Caco-2 (cell line): ENCODE measurements around the gene CDKAL1. TPM values are rescaled to one million over a fixed set of nuclear protein-coding genes. Genes with fewer than 3 reads are reported as not detected.

Source experiments
- BruUV-seq: library from RNA; stranded (reverse); fragments of 400-500 nt; replicated peaks from 2 replicates; lab custom pipeline; 2021; lab: Mats Ljungman, UMichigan
- CTCF ChIA-PET: fragments of 300-600 bp; sonication (Branson Sonifier 250); formaldehyde crosslinking; loops from one replicate; lab custom pipeline; 2022; ENCODE audit warnings: antibody characterized with exemption; lab: Charles Lee
- POLR2A ChIA-PET: fragments of 300-600 bp; sonication (Branson Sonifier 250); formaldehyde crosslinking; loops from one replicate; lab custom pipeline; 2022; ENCODE audit warnings: antibody characterized with exemption; lab: Charles Lee
- DNase-seq, 2 experiments: peaks; one replicate each; pipeline versions ENCODE4 v3.0.0 to v3.0.0-alpha.2; 2020 to 2022
- H3K27me3 ChIP-seq: replicated peaks from 2 replicates; pipeline ENCODE4 v1.6.0; 2011; ENCODE audit warnings: low read length; ENCODE audit not compliant: control insufficient read depth, insufficient read depth
- H3K36me3 ChIP-seq: 2 replicates; pipeline ENCODE4 v1.5.1; 2011; ENCODE audit warnings: low read length; ENCODE audit not compliant: control insufficient read depth, insufficient read depth
- H3K4me1 ChIP-seq: fragments of 250-450 bp; sonication (Bioruptor Pico); 2 replicates; pipeline ENCODE4 v1.5.1; 2020; ENCODE audit warnings: mild to moderate bottlenecking
- H3K4me3 ChIP-seq: 2 replicates; pipeline ENCODE4 v1.5.1; 2011; ENCODE audit warnings: low read depth, mild to moderate bottlenecking, control low read depth, low read length
- H3K9me3 ChIP-seq: fragments of 250-450 bp; sonication (Bioruptor Pico); 2 replicates; pipeline ENCODE4 v1.5.1; 2020; ENCODE audit warnings: mild to moderate bottlenecking, moderate library complexity
- H3K27ac Mint-ChIP-seq: one replicate; pipeline ENCODE4 v1.8.0; 2022; ENCODE audit warnings: mixed read lengths; ENCODE audit not compliant: unreplicated experiment
- H3K27me3 Mint-ChIP-seq: one replicate; pipeline ENCODE4 v1.8.0; 2022; ENCODE audit warnings: mixed read lengths; ENCODE audit not compliant: insufficient read depth, unreplicated experiment
- H3K36me3 Mint-ChIP-seq: one replicate; pipeline ENCODE4 v1.8.0; 2022; ENCODE audit warnings: mild to moderate bottlenecking, mixed read lengths; ENCODE audit not compliant: insufficient read depth, unreplicated experiment
- H3K4me1 Mint-ChIP-seq: one replicate; pipeline ENCODE4 v1.8.0; 2022; ENCODE audit warnings: low read depth, mixed read lengths; ENCODE audit not compliant: unreplicated experiment
- H3K4me3 Mint-ChIP-seq: one replicate; pipeline ENCODE4 v1.8.0; 2022; ENCODE audit warnings: mild to moderate bottlenecking, moderate library complexity, mixed read lengths; ENCODE audit not compliant: unreplicated experiment
- H3K9me3 Mint-ChIP-seq: one replicate; pipeline ENCODE4 v1.8.0; 2022; ENCODE audit warnings: mixed read lengths; ENCODE audit not compliant: unreplicated experiment
- CTCF ChIP-seq, 2 experiments: fragments of 200-600 bp in 1 of 2; IDR thresholded peaks; 1 replicate in 1 of 2; 2 replicates in 1 of 2; pipeline versions ENCODE4 v1.5.1 to v1.8.0; 2011 to 2022; ENCODE audit warnings: antibody characterized with exemption in 1 of 2, control low read depth in 1 of 2, inconsistent platforms in 1 of 2, low read depth in 1 of 2, low read length in 1 of 2, mild to moderate bottlenecking in 1 of 2, moderate library complexity in 1 of 2; ENCODE audit not compliant: insufficient read depth in 1 of 2, severe bottlenecking in 1 of 2, unreplicated experiment in 1 of 2
- intact Hi-C: fragments of 100-400 bp; cut with micrococcal nuclease; formaldehyde crosslinking; loops from one replicate; pipeline ENCODE4 v1.10.0; 2022; ENCODE audit not compliant: unreplicated experiment
- total RNA-seq: library from RNA; stranded (reverse); gene quantifications from 2 replicates; pipeline ENCODE4 v1.2.3, GENCODE V29; 2022

CDKAL1 gene
- total RNA-seq, 1 experiment from 2014 or later, result 18.7 TPM

GRCh38 chr6:20539387-20539786 lies 5.1 kb downstream of the CDKAL1 start:
- Histone ChIP-seq H3K36me3 (peaks cover 1% of the 10 kb centered on the region; the same call in 1 of the 2 replicates), H3K4me1 (no peaks in the 10 kb centered on the region), H3K4me3 (no peak overlapping the region), H3K27me3 (no peaks in the 10 kb centered on the region), H3K9me3 (no peaks in the 10 kb centered on the region)
- Mint-ChIP-seq H3K4me3 (no peak overlapping the region), H3K27ac (no peak overlapping the region), H3K27me3 (no peaks in the 10 kb centered on the region), H3K4me1 (peaks cover 11% of the 10 kb centered on the region), H3K9me3 (no peaks in the 10 kb centered on the region), H3K36me3 (peaks cover 9% of the 10 kb centered on the region)
- BruUV-seq, result no TSS peak
- DNase-seq, result no peak
- ChIA-PET POLR2A (no interaction called here), CTCF (no interaction called here)
- no peak for TF ChIP-seq CTCF (IDR thresholded peaks at IDR 0.05; ENCODE audit: insufficient read depth in 1 of 2, low read depth in 1 of 2, low read length in 1 of 2, severe bottlenecking in 1 of 2, unreplicated experiment in 1 of 2)
- intact Hi-C loops, result no loop called here

- intact Hi-C loops, result no loop called here
- Mint-ChIP-seq H3K9me3 (no peaks in the 10 kb centered on the region), H3K27ac (no peak overlapping the region), H3K4me1 (peaks cover 8% of the 10 kb centered on the region), H3K36me3 (peaks cover 5% of the 10 kb centered on the region), H3K4me3 (no peak overlapping the region), H3K27me3 (no peaks in the 10 kb centered on the region)
- no TSS peak for BruUV-seq
- ChIA-PET CTCF (no interaction called here), POLR2A (no interaction called here)
- DNase-seq, result no peak
- Histone ChIP-seq H3K36me3 (peaks cover 1% of the 10 kb centered on the region; the same call in 1 of the 2 replicates), H3K27me3 (no peaks in the 10 kb centered on the region), H3K4me3 (no peak overlapping the region), H3K4me1 (no peaks in the 10 kb centered on the region), H3K9me3 (no peaks in the 10 kb centered on the region)
- TF ChIP-seq CTCF (IDR thresholded peaks at IDR 0.05; ENCODE audit: insufficient read depth in 1 of 2, low read depth in 1 of 2, low read length in 1 of 2, severe bottlenecking in 1 of 2, unreplicated experiment in 1 of 2), result no peak
Observed at GRCh38 chr6:20540683-20541082, 6.4 kb downstream of the CDKAL1 start.

- H3K4me3 Mint-ChIP-seq, result no peak overlapping the region
- H3K4me1 Mint-ChIP-seq, result peaks cover under 1% of the 10 kb centered on the region
- H3K27me3 ChIP-seq, result no peaks in the 10 kb centered on the region
- no peaks in the 10 kb centered on the region; the same call in 1 of the 2 replicates for H3K36me3 ChIP-seq
- no peak for TF ChIP-seq CTCF (IDR thresholded peaks at IDR 0.05; ENCODE audit: insufficient read depth in 1 of 2, low read depth in 1 of 2, low read length in 1 of 2, severe bottlenecking in 1 of 2, unreplicated experiment in 1 of 2)
- ChIA-PET POLR2A (no interaction called here), CTCF (no interaction called here)
- no peak overlapping the region for H3K4me3 ChIP-seq
- DNase-seq, result no peak
- intact Hi-C loops, result no loop called here
- no peaks in the 10 kb centered on the region for H3K9me3 ChIP-seq
- no peaks in the 10 kb centered on the region for H3K27me3 Mint-ChIP-seq
- H3K27ac Mint-ChIP-seq, result no peak overlapping the region
- H3K9me3 Mint-ChIP-seq, result no peaks in the 10 kb centered on the region
- H3K4me1 ChIP-seq, result no peaks in the 10 kb centered on the region
- BruUV-seq, result no TSS peak
- H3K36me3 Mint-ChIP-seq, result peaks cover 5% of the 10 kb centered on the region
Observed at GRCh38 chr6:20541382-20541781, 7.1 kb downstream of the CDKAL1 start.
